NCI-H1417 (cell line): ENCODE results near the gene LRRTM3.

ENCODE experiments used
- DNase-seq, 3 experiments: peaks; one replicate each; lab custom pipeline; 2025; lab: John Stamatoyannopoulos, UW

Gene LRRTM3

GRCh38 chr10:67022099-67022498, 96.3 kb downstream of the LRRTM3 start:
- no peak for DNase-seq

- peak in 1 of 3 experiments; percentile 3 for DNase-seq
Observed at GRCh38 chr10:67033878-67034277, 108.0 kb downstream of the LRRTM3 start.

- DNase-seq = no peak
Observed at GRCh38 chr10:67036808-67037207, 111.0 kb downstream of the LRRTM3 start.

- DNase-seq = no peak
Observed at GRCh38 chr10:67043041-67043440, 117.2 kb downstream of the LRRTM3 start.

GRCh38 chr10:67045404-67045803, 119.6 kb downstream of the LRRTM3 start:
- no peak for DNase-seq

- no peak for DNase-seq
Observed at GRCh38 chr10:67046507-67046906, 120.7 kb downstream of the LRRTM3 start.

GRCh38 chr10:67049988-67050387, 124.2 kb downstream of the LRRTM3 start:
- DNase-seq = no peak

GRCh38 chr10:67050415-67050814, 124.6 kb downstream of the LRRTM3 start:
- no peak for DNase-seq

- DNase-seq = no peak
Observed at GRCh38 chr10:67072654-67073053, 146.8 kb downstream of the LRRTM3 start.

- no peak for DNase-seq
Observed at GRCh38 chr10:67075491-67075971, 149.7 kb downstream of the LRRTM3 start.

GRCh38 chr10:67076144-67076543, 150.3 kb downstream of the LRRTM3 start:
- no peak for DNase-seq

GRCh38 chr10:67077376-67077775, 151.5 kb downstream of the LRRTM3 start:
- DNase-seq = no peak

GRCh38 chr10:67079126-67079525, 153.3 kb downstream of the LRRTM3 start:
- no peak for DNase-seq

- no peak for DNase-seq
Observed at GRCh38 chr10:67086327-67087134, 160.7 kb downstream of the LRRTM3 start.

GRCh38 chr10:67087135-67087425, 161.2 kb downstream of the LRRTM3 start:
- no peak for DNase-seq

GRCh38 chr10:67088036-67088435, 162.2 kb downstream of the LRRTM3 start:
- DNase-seq = no peak

- DNase-seq = no peak
Observed at GRCh38 chr10:67095531-67095930, 169.7 kb downstream of the LRRTM3 start.

- DNase-seq = peak in 2 of 3 experiments; percentile 9 to 70
Observed at GRCh38 chr10:67098461-67098860, 172.6 kb downstream of the LRRTM3 start.

GRCh38 chr10:67100951-67101350, 175.1 kb downstream of the LRRTM3 start:
- DNase-seq = no peak

- no peak for DNase-seq
Observed at GRCh38 chr10:67107670-67108069, 181.8 kb downstream of the LRRTM3 start.

- DNase-seq = peak in 2 of 3 experiments; percentile 1 to 82
Observed at GRCh38 chr10:67110286-67110685, 184.4 kb downstream of the LRRTM3 start.

- no peak for DNase-seq
Observed at GRCh38 chr10:67112765-67113164, 186.9 kb downstream of the LRRTM3 start.

GRCh38 chr10:67114945-67115344, 189.1 kb downstream of the LRRTM3 start:
- peak in 2 of 3 experiments; percentile 32 to 85 for DNase-seq

- DNase-seq = peak in 1 of 3 experiments; percentile 56
Observed at GRCh38 chr10:67115972-67116371, 190.1 kb downstream of the LRRTM3 start.
